Measurements from ENCODE around the gene CANT1.

The CANT1 gene

DNA sequence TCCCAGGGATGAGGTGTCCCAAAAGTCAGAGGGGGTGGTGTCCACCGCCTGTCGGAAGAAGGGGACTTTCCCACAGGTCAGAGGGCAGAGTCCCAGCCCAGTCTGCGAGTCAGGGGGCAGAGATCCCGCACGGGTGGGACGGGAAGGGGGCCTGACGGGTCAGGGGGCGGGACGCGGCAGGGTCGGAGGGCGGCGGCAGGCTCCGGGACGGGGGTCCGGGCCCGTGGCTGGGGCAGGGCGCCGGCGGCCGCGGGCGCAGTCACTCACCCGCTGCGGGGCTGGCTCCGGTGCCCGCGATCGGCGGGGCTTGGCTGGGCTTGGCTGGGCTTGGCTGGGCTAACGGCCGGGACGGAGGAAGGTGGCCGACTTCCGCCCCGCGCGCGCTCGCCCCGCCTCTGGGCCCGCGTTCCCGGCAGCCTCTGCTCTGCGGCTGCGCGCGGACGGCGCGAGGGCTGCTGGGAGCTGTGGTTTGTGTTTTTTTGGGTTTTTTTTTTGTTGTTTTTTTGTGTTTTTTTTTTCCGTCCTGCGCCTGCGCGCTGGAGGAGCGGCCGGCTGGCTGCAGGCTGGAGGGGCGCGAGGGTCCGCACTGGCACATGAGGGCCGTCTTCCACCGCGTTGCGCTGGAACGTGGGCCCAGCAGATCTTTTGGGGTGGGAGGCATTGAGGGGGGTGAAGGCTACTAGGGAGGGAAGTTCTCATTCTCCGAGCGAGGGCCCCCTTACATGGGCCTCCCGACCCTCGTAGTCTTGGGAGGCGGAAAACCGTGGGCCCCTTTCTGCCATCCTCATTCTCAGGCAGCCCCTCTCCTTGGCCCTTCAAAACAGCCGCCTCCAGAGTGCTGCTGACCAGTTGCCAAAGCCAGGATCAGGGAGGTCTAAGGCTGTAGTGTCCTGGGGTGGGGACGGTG is at the start of gene CANT1:
Gene CANT1, minus strand, starts transcription at position 368 of the 907 bp plus-strand sequence. CDS start 12,142 bp downstream, outside the sequence.
- peak within 1 kb of the TSS; percentile 73 for H3K4me3 ChIP-seq (ENCODE audit: low read depth, low read length)

DNA sequence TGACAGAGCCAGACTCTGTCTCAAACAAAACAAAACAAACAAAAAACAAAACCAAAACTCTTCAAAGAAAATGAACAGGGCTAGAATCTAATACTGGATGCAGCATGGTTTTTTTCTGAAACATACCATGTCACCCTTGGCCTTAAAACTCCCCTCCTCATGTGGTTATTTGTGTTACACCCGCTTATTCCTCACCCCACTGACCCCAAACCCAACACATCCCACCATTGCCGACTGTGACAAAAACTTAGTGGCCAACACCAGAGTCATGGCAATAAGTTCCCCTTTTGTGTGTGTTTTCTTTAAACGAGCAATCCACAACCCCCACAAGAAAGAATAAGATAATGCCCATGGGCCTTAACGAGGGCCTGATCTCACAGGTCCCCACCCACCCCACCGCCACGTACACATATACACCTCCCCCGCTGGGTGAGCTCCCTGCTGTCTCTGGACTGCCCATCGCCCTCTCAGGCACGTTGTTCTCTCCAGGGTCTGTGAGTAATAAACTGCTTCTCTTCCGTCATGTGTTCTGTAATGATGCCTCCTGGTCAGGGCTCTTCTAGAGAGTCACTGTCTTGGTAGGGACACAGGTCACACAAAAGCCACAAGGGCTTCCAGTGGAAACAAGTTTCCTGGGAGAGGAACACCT is 48.3 kb upstream of the CANT1 start:
- no peak overlapping the region for H3K4me3 ChIP-seq (ENCODE audit: low read depth, low read length)

DNA sequence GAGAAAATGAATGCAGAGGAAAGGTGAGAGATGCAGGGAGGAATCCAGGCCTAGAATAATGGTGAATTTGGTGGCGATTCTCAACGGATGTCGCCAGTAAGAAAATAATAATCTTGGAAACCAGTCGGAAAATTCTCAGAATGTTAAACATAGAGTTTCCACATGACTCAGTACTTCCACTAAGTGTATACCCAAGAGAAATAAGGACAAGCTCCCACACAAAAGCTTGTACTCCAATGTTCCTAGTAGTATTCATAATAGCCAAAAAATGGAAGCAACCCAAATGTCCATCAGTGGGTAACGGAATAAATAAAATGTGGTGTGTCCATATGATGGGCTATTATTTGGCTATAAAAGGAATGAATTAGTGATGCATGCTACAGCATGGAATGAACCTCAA is 45.6 kb upstream of the CANT1 start:
- no peak overlapping the region for H3K4me3 ChIP-seq (ENCODE audit: low read depth, low read length)

DNA sequence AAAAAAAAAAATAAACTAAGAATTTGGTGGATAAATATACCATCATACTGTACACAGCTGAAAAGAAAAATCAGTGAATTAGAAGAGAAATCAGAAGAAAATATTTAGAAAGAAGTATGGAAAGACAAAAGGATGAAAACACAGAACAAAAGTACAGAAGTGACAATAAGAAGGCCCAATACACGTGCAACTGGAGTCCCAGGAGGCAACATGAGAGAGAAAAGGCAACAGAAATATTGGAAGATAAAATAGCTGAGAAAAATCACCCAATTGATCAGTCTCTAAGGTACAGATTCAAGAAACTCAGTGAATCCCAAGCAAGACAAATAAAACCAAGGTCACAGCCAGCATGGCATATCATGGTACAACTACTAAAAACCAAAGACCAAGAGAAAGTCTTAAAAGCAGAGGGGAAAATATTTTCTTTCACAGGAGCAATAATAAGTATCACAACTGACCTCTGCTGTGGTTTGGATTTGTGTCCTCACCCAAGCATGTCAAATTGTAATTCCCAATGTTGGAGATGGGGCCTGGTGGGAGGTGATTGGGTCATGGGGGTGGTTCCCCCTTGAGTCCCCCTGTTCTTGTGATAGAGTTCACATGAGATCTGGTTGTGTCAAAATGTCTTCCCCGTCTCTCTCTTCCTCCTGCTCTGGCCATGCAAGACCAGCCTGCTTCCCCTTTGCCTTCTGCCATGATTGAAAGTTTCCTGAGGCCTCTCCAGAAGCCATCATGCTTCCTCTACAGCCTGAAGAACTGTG is 44.8 kb upstream of the CANT1 start:
- no peak overlapping the region for H3K4me3 ChIP-seq (ENCODE audit: low read depth, low read length)

DNA sequence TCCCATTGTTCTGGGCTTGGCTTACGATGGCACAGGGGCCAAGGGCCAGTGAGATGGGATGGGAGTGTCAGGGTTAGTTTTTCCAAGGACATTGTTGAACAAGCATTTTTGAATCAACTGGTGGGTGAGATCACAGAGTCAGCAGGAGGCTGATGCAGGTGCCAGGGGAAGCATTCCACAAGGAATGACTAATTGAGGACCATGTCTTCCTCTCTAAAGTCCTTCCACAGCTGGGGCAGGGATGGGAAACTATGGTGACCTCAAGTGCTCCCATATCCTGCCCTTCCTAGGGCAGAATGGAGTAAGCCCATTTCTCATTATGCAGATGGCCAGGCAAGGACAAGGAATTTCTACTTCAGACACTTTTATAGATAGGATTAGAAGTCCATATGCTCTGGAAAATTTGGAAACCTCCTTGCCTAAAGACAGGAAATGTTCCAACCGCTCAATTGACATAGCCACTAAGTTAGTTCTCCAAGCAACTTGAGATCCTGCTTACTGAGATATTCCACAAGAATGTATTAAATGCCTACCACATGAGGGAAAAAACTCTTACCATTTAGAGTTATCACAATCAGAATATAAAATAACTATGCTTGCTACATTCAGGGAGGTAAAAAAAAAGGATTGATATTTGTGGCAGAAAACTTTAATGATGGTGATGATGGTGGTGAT is 43.8 kb upstream of the CANT1 start:
- no peak overlapping the region for H3K4me3 ChIP-seq (ENCODE audit: low read depth, low read length)

DNA sequence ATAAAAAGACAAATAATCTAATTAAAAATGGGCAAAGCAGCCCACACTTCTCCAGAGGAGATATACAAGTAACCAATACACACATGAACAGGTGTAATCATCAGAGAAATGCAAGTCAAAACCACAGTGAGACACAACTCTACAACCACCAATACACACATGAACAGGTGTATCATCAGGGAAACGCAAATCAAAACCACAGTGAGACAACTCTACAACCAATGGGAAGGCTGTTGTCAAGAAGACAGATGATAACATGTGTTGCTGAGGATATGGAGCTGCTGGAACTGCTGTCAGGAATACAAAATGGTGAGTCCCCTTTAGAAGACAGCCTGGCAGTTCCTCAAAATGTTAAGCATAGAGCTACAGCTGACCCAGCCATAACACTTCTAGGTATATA is 42.6 kb upstream of the CANT1 start:
- no peak overlapping the region for H3K4me3 ChIP-seq (ENCODE audit: low read depth, low read length)

DNA sequence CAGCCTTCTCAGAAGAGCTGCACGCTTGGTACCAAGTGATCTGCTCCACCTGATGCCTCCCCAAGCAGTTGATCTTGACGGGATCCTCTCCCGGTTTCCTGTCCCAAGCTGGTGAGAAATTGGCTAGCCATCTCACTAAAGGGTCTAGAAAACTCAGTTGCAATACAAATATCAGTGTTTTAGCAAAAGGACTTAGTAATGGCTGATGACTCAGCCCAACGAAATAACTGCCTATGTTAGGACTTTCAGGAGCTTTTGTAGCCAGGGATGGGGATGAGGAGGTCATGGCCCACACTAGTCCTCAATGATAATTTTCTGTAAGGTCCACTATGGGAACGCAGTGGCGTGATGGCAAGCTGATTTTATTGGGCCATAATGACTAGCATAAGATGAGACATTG is 41.7 kb upstream of the CANT1 start:
- no peak overlapping the region for H3K4me3 ChIP-seq (ENCODE audit: low read depth, low read length)

DNA sequence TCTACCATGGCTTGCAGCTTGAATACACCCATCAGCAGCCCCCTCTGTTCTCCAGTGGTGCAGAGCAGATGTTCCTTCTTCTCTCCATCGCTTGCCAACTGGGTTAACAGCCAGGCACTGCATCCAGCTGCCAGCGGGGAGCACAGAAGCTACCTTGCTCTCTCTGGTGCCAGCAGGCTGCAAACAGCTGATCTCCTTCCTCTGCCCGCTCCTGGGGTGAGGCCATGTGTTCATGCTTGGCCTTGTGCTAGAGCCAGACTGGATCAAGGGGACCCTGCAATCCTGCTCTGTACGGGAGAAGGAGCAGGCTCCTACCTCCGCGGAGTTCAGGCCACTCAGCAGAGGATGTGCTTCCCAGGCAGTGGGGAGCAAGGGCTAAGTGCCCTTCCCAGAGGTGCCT is 41.0 kb upstream of the CANT1 start:
- H3K4me3 ChIP-seq (ENCODE audit: low read depth, low read length): no peak overlapping the region

DNA sequence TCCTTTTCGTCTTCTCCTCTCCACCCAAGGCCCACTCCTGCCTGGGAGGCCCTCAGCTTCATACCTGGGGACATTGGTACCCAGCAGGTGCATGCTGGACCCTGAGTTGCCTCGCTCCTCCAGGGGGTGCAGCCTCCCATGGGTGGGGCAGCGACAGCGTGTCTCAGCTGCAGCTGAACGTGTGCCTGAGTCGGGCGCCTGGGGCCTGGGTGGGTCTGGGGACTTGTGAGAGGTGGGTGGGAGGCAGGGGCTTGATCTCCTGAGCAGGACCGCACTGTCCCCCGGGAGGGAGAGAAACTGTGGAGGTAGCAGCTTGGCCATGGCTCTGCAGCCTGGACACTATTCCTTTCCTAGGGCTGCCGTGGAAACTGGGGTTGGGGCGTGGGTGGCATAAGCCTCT is 40.3 kb upstream of the CANT1 start:
- H3K4me3 ChIP-seq (ENCODE audit: low read depth, low read length): no peak overlapping the region

DNA sequence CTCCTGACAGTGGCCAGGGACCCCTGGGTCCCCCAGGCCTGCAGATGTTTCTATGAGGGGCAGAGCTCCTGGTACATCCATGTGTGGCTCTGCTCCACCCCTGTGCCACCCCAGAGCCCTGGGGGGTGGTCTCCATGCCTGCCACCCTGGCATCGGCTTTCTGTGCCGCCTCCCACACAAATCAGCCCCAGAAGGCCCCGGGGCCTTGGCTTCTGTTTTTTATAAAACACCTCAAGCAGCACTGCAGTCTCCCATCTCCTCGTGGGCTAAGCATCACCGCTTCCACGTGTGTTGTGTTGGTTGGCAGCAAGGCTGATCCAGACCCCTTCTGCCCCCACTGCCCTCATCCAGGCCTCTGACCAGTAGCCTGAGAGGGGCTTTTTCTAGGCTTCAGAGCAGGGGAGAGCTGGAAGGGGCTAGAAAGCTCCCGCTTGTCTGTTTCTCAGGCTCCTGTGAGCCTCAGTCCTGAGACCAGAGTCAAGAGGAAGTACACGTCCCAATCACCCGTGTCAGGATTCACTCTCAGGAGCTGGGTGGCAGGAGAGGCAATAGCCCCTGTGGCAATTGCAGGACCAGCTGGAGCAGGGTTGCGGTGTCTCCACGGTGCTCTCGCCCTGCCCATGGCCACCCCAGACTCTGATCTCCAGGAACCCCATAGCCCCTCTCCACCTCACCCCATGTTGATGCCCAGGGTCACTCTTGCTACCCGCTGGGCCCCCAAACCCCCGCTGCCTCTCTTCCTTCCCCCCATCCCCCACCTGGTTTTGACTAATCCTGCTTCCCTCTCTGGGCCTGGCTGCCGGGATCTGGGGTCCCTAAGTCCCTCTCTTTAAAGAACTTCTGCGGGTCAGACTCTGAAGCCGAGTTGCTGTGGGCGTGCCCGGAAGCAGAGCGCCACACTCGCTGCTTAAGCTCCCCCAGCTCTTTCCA is 39.5 kb upstream of the CANT1 start:
- H3K4me3 ChIP-seq (ENCODE audit: low read depth, low read length): no peak overlapping the region

DNA sequence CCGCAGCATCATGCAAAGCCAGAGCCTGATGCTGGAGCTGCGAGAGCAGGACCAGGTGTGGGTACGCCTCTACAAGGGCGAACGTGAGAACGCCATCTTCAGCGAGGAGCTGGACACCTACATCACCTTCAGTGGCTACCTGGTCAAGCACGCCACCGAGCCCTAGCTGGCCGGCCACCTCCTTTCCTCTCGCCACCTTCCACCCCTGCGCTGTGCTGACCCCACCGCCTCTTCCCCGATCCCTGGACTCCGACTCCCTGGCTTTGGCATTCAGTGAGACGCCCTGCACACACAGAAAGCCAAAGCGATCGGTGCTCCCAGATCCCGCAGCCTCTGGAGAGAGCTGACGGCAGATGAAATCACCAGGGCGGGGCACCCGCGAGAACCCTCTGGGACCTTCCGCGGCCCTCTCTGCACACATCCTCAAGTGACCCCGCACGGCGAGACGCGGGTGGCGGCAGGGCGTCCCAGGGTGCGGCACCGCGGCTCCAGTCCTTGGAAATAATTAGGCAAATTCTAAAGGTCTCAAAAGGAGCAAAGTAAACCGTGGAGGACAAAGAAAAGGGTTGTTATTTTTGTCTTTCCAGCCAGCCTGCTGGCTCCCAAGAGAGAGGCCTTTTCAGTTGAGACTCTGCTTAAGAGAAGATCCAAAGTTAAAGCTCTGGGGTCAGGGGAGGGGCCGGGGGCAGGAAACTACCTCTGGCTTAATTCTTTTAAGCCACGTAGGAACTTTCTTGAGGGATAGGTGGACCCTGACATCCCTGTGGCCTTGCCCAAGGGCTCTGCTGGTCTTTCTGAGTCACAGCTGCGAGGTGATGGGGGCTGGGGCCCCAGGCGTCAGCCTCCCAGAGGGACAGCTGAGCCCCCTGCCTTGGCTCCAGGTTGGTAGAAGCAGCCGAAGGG is 38.6 kb upstream of the CANT1 start:
- H3K4me3 ChIP-seq (ENCODE audit: low read depth, low read length): no peak overlapping the region

DNA sequence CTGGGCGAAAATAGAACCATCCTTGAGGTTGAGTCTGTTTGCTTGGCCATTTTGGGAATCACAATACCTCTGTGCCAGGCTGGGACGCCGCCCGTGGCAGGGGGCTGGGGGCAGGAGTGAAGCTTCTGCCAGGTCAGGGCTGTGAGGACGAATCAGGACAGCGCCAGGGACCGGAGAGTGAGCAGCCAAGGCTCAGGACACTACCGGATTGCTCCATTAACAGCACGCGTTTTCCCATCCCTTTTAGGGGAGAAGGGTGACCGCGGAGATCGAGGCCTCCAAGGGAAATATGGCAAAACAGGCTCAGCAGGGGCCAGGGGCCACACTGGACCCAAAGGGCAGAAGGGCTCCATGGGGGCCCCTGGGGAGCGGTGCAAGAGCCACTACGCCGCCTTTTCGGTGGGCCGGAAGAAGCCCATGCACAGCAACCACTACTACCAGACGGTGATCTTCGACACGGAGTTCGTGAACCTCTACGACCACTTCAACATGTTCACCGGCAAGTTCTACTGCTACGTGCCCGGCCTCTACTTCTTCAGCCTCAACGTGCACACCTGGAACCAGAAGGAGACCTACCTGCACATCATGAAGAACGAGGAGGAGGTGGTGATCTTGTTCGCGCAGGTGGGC is 37.8 kb upstream of the CANT1 start:
- no peak overlapping the region for H3K4me3 ChIP-seq (ENCODE audit: low read depth, low read length)

DNA sequence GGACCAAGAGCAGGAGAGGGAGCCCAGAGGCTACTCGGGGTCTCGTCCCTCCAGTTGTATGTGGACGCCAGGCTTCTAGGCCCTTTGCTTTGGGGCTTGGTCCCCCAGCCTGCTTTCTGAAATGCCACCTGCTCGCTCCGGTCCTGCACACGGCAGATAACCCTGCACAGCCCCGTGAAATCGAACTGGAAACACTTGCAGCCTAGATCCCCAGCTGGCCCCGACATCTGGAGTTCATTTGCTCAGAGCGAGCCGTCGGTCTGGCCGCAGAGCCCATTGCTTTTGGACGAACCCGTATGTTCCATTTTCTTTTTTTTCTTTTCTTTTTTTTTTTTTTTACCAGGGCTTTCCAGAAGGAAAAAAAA is 37.3 kb upstream of the CANT1 start:
- H3K4me3 ChIP-seq (ENCODE audit: low read depth, low read length): no peak overlapping the region

DNA sequence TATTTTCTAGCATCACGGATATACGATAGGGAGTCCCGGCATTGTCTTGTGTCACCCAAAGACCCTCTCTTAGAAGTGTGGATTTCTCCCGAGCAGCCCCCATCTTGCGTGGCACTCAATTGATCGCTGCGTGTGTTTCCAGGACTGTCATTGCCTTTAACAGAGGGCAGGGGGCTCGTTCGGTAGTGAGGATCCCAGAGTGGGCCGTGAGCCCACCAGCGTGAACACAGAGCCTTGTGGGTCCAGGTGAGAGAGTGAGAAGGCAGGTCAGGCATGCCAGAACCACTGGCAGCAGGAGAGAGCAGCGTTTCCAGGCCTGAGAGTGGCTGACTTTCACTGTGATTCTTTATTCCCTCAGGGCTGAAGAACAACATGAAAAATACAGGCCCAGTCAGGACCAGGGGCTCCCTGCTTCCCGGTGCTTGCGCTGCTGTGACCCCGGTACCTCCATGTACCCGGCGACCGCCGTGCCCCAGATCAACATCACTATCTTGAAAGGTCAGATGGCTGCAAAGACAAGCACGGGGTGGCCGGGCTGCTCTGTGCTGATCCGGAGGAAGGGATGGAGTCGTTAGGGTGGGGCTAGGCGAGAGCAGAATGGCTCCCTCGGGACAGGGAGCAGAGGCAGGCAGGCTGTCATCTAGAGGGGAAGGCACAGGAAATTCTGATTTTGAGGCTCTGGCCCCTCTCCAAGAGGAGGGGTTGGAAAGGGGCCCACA is 36.8 kb upstream of the CANT1 start:
- no peak overlapping the region for H3K4me3 ChIP-seq (ENCODE audit: low read depth, low read length)

DNA sequence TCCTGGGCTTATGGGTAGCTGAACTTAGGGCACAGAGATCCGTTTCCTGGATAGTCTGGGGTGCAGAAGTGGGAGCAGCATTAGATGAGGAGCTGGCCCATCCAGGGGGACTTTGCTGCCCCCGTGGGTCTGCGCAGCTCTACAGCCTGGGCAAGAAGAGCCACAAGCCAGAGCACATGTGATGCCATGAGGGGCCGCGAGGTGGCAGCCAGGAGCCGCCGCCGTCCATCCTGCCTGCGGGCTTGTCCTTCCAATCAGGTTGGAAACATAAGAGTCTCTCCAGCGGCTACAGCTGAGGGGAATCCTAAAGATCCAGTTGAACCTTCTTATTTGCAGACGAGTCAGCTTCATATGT is 36.3 kb upstream of the CANT1 start:
- H3K4me3 ChIP-seq (ENCODE audit: low read depth, low read length): no peak overlapping the region

DNA sequence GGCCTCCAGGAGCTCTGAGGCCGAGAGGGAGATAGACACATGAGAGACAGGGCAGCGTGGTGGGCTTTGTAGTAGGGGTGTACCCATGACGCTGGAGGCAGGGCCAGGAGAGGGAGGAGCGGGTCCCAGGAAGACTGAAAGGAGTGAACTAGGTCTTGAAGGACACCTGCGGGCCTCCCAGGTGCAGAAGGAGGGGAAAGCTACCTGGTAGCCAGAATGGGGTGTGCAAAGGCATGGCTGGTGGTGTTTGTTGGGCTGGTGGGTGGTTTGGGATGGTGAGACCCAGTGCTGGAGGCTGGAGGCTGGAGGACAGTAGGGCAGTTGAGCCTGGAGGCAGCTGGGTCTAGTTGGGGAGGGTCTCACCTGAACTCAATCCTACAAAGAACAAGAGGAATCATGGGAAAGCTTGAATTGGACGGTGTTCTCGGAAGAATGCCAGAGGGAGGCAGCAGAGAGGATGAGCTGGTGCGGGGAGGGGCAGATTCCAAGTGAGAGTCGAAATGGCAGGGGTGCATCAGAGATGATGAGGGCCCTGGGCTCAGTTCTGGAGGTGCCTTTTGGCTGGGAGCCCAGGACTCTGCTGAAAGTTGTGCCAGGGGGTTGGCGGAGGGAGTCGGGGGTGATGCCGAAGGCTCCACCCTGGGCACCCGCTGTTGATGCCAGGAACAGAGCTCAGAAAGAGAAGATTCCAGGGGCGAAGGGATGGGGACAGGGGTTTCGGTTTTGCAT is 35.6 kb upstream of the CANT1 start:
- H3K4me3 ChIP-seq (ENCODE audit: low read depth, low read length): no peak overlapping the region

DNA sequence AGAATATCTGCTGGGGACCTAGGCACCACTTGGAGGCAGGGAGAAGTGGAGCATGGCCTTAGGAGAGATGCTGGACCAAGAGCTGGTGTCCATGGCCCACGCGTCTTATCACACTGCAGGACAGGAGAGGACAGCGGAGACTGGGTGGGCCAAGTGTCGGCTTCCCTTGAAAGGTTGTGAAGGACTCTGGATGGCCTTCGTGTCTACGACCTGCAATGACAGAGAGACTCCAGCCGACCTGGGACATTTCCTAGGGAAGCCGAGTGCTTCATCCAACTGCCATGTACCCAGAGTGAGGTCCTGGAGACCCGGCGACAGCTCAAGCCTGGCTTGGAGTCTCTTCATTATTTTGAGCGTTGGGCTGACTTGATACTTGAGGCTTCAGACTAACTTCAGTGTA is 34.9 kb upstream of the CANT1 start:
- no peak overlapping the region for H3K4me3 ChIP-seq (ENCODE audit: low read depth, low read length)

Measured in iPS-11a (cell line).